GM12891 (cell line): ENCODE measurements around the gene PIK3R1.

Experiments
- PAX5 ChIP-seq: IDR thresholded peaks from 2 replicates; pipeline ENCODE4 v1.6.1; 2011; ENCODE audit warnings: low read length, moderate library complexity, mild to moderate bottlenecking; ENCODE audit not compliant: insufficient read depth, severe bottlenecking
- POLR2A ChIP-seq: IDR thresholded peaks from 2 replicates; pipeline ENCODE4 v1.6.1; 2011; ENCODE audit warnings: low read depth, low read length, control low read depth
- POLR2AphosphoS5 ChIP-seq: IDR thresholded peaks from 2 replicates; pipeline ENCODE4 v1.6.1; 2011; ENCODE audit warnings: low read depth, low read length, control low read depth
- POU2F2 ChIP-seq: IDR thresholded peaks from 2 replicates; pipeline ENCODE4 v1.6.1; 2011; ENCODE audit warnings: low read depth, mild to moderate bottlenecking, control low read depth, low read length, moderate library complexity
- TAF1 ChIP-seq: IDR thresholded peaks from 2 replicates; pipeline ENCODE4 v1.6.1; 2011; ENCODE audit warnings: low read depth, low read length, control low read depth

GRCh38 chr5:68339921-68340321 lies 124.4 kb downstream of the PIK3R1 start:
- TF ChIP-seq POLR2A (no peak), POU2F2 (no peak), POLR2AphosphoS5 (no peak), TAF1 (no peak), PAX5 (no peak)
